Measurements from ENCODE around the gene SFTA2.

SFTA2 gene

DNA sequence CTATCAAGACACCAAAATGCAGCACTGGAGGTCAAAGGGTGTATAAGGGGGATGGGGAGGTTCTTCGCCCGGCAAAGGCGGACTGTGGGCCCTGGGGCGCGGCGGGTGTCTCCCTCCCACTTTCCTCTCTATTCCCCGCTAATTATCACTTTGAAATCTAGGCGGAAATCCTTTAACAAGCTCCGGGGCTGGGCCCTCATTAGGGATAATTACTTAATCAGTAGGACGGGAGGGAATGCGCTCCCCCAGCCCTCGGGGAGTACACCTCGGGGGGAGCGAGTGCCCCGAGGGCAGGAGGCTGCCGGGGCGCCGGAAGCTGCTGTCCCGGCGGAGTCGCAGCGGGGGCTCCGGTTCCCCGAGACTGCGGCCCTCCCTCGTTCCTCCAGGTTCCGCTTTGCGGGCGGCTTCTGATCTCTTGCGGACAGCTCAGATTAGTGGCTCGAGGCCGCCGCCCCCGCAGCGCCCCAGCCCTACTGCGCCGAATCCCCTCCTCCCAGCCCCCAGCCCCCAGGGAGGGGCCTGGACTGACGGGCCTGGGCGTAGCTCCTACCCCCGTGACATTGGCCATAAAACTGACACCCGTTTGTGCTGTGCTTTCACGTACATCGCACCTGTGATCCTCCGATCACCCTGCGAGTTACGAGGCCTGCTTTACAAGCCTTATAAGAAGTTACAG lies 23.5 kb upstream of the SFTA2 start:
- peak overlapping the region; percentile 17 for H3K4me3 ChIP-seq (ENCODE audit: severe bottlenecking)

GRCh38 chr6:30954631-30955366 lies 22.8 kb upstream of the SFTA2 start:
- DNase-seq (ENCODE audit: low spot score) (no peak), ATAC-seq (ENCODE audit: low read depth) (no peak)
- no peak overlapping the region for H3K4me3 ChIP-seq (ENCODE audit: severe bottlenecking)
- H3K36me3 ChIP-seq (ENCODE audit: low read depth), result no peaks in the 10 kb centered on the region
- H3K27ac ChIP-seq (ENCODE audit: poor library complexity, severe bottlenecking), result no peak overlapping the region
- TF ChIP-seq, protein P1, sequence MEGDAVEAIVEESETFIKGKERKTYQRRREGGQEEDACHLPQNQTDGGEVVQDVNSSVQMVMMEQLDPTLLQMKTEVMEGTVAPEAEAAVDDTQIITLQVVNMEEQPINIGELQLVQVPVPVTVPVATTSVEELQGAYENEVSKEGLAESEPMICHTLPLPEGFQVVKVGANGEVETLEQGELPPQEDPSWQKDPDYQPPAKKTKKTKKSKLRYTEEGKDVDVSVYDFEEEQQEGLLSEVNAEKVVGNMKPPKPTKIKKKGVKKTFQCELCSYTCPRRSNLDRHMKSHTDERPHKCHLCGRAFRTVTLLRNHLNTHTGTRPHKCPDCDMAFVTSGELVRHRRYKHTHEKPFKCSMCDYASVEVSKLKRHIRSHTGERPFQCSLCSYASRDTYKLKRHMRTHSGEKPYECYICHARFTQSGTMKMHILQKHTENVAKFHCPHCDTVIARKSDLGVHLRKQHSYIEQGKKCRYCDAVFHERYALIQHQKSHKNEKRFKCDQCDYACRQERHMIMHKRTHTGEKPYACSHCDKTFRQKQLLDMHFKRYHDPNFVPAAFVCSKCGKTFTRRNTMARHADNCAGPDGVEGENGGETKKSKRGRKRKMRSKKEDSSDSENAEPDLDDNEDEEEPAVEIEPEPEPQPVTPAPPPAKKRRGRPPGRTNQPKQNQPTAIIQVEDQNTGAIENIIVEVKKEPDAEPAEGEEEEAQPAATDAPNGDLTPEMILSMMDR (IDR thresholded peaks at IDR 0.05; ENCODE audit: poor library complexity, severe bottlenecking), result no peak
- no peaks in the 10 kb centered on the region for H3K9me3 ChIP-seq (ENCODE audit: severe bottlenecking)
- peaks cover 7% of the 10 kb centered on the region for H3K4me1 ChIP-seq (ENCODE audit: insufficient read depth, poor library complexity, severe bottlenecking)
- H3K27me3 ChIP-seq (ENCODE audit: insufficient read depth, poor library complexity, severe bottlenecking), result no peaks in the 10 kb centered on the region

More for the DNA sequence above, 23.5 kb upstream of the SFTA2 start:
- DNase-seq (ENCODE audit: low spot score) (no peak), ATAC-seq (ENCODE audit: low read depth) (peak; percentile 57; the same call in 1 of the 3 replicates)
- TF ChIP-seq, protein P1 (IDR thresholded peaks at IDR 0.05; ENCODE audit: poor library complexity, severe bottlenecking), result no peak
- Histone ChIP-seq H3K36me3 (ENCODE audit: low read depth) (no peaks in the 10 kb centered on the region), H3K4me1 (ENCODE audit: insufficient read depth, poor library complexity, severe bottlenecking) (peaks cover 7% of the 10 kb centered on the region), H3K9me3 (ENCODE audit: severe bottlenecking) (no peaks in the 10 kb centered on the region), H3K27me3 (ENCODE audit: insufficient read depth, poor library complexity, severe bottlenecking) (no peaks in the 10 kb centered on the region), H3K27ac (ENCODE audit: poor library complexity, severe bottlenecking) (no peak overlapping the region)

GRCh38 chr6:30951907-30952469 lies 20.0 kb upstream of the SFTA2 start:
- no peak for ATAC-seq (ENCODE audit: low read depth)

GRCh38 chr6:30948811-30949210 lies 16.8 kb upstream of the SFTA2 start:
- Histone ChIP-seq H3K27me3 (ENCODE audit: insufficient read depth, poor library complexity, severe bottlenecking) (no peaks in the 10 kb centered on the region), H3K4me3 (ENCODE audit: severe bottlenecking) (no peak overlapping the region), H3K36me3 (ENCODE audit: low read depth) (no peaks in the 10 kb centered on the region), H3K4me1 (ENCODE audit: insufficient read depth, poor library complexity, severe bottlenecking) (no peaks in the 10 kb centered on the region), H3K27ac (ENCODE audit: poor library complexity, severe bottlenecking) (no peak overlapping the region), H3K9me3 (ENCODE audit: severe bottlenecking) (no peaks in the 10 kb centered on the region)
- DNase-seq (ENCODE audit: low spot score) (no peak), ATAC-seq (ENCODE audit: low read depth) (no peak)
- TF ChIP-seq, protein P1 (IDR thresholded peaks at IDR 0.05; ENCODE audit: poor library complexity, severe bottlenecking), result no peak

More at GRCh38 chr6:30951907-30952469, 20.0 kb upstream of the SFTA2 start:
- TF ChIP-seq, protein P1 (IDR thresholded peaks at IDR 0.05; ENCODE audit: poor library complexity, severe bottlenecking), result no peak
- H3K4me1 ChIP-seq (ENCODE audit: insufficient read depth, poor library complexity, severe bottlenecking), result peaks cover 7% of the 10 kb centered on the region
- H3K9me3 ChIP-seq (ENCODE audit: severe bottlenecking), result no peaks in the 10 kb centered on the region
- no peaks in the 10 kb centered on the region for H3K27me3 ChIP-seq (ENCODE audit: insufficient read depth, poor library complexity, severe bottlenecking)
- no peak overlapping the region for H3K4me3 ChIP-seq (ENCODE audit: severe bottlenecking)
- H3K27ac ChIP-seq (ENCODE audit: poor library complexity, severe bottlenecking), result no peak overlapping the region
- no peak for DNase-seq (ENCODE audit: low spot score)
- no peaks in the 10 kb centered on the region for H3K36me3 ChIP-seq (ENCODE audit: low read depth)
